Measurements from ENCODE around the gene TRAPPC2L. TPM values are rescaled to one million over a fixed set of nuclear protein-coding genes. Genes with fewer than 3 reads are reported as not detected.

Gene TRAPPC2L
- total RNA-seq, 1 experiment from 2014 or later, result 56.6 TPM

GRCh38 chr16:88878356-88878755, 21.4 kb downstream of the TRAPPC2L start:
- Histone ChIP-seq H3K4me3 (ENCODE audit: insufficient read depth, low read depth, low read length) (no peak overlapping the region), H3K27me3 (ENCODE audit: control insufficient read depth, insufficient read depth, low read length) (no peaks in the 10 kb centered on the region), H3K36me3 (replicated peaks; ENCODE audit: control insufficient read depth, insufficient read depth, low read length) (no peaks in the 10 kb centered on the region)
- DNase-seq, result no peak

DNA sequence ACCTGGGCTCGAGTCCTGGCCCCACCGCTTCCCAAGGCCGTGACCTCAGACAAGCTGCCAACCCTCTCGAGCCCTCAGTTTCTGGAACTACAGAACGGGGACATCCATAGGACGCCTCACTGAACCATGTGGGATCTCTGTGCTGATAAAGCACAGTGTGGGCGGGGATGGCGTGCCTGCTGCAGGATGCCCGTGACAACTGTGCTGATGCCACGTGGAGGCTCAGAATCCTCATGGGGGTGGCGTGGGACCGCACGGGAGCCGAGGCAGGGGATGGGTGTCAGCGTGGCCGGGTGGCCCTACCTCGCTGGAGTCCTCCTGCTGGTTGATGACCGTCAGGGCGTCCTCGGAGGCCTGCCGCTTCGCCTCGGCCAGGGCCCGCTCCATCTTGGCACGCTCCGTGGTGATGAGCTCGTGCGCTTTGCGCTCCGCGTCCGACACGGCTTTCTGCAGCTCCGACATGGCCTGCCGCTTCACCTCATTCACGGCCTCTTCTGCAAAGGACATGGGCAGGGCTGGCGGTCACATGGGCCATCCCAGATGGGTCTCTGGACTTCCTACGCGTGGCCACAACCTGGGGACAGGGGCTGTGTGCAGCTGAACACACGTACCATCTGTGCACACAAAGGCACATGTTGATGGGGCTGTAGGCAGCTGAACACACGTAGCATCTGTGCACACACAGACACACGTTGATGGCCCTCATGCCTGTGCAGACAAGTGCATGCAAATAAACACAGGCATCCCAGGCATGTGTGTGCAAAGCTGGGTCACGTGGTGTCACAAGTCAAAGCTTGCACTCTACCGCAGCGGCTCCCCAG, 22.2 kb downstream of the TRAPPC2L start:
- H3K36me3 ChIP-seq (replicated peaks; ENCODE audit: control insufficient read depth, insufficient read depth, low read length), result no peaks in the 10 kb centered on the region
- no peak overlapping the region for H3K4me3 ChIP-seq (ENCODE audit: insufficient read depth, low read depth, low read length)
- no peaks in the 10 kb centered on the region for H3K27me3 ChIP-seq (ENCODE audit: control insufficient read depth, insufficient read depth, low read length)
- no peak for DNase-seq

DNA sequence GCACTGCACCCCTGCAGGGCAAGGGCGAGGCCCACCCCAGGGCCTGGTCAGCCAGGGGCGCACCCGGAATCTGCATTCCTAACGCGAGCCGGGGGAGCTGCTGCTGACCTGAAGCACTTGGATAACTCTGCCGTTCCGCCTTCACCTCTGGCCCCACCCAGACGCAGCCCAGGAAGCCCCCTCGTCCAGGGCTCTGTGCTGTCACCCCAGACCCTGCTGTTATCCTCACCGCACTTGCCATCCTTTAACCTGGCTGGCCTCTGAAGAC, 22.8 kb downstream of the TRAPPC2L start:
- Histone ChIP-seq H3K36me3 (replicated peaks; ENCODE audit: control insufficient read depth, insufficient read depth, low read length) (no peaks in the 10 kb centered on the region), H3K4me3 (ENCODE audit: insufficient read depth, low read depth, low read length) (no peak overlapping the region), H3K27me3 (ENCODE audit: control insufficient read depth, insufficient read depth, low read length) (no peaks in the 10 kb centered on the region)
- DNase-seq, result no peak

DNA sequence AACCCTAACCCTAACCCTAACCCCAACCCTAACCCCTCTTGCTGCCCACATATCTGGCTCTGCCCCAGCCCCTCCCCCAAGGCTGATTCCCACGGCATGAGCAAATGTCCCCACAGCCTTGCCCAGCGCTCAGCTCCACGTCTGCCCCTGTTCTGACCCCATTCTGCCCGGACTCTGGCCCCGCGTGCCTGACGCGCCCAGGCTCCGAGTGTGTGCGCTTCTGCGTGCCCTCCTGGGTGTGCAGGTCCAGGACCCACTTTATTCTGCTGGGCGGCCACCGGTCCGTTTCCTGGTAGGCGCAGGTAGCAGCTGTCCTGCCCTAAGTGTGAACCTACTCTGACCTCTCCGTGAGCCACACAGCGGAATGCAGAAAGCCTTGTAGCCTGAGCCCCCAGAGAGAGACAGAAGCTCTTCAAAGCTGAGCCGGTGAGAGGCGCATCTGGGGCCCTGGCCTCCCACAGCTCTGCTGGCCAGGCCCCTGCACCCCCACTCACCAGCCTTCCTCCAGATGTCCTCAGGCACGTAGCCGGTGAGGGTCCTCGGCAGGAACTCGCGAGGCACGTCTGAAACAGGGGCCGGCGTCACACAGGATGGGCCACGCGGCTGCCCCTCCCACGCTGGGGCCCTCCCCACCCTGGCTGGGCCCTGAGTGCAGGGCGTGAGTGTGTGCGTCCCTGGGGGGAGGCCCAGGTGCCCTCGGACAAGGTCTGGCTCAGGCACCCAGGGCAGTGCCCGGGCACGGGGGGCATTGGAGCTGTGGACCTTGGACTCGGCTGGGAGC, 23.5 kb downstream of the TRAPPC2L start:
- peak; percentile 67 for DNase-seq
- Histone ChIP-seq H3K36me3 (replicated peaks; ENCODE audit: control insufficient read depth, insufficient read depth, low read length) (no peaks in the 10 kb centered on the region), H3K4me3 (ENCODE audit: insufficient read depth, low read depth, low read length) (no peak overlapping the region), H3K27me3 (ENCODE audit: control insufficient read depth, insufficient read depth, low read length) (no peaks in the 10 kb centered on the region)

GRCh38 chr16:88881007-88881615, 24.2 kb downstream of the TRAPPC2L start:
- Histone ChIP-seq H3K36me3 (replicated peaks; ENCODE audit: control insufficient read depth, insufficient read depth, low read length) (no peaks in the 10 kb centered on the region), H3K27me3 (ENCODE audit: control insufficient read depth, insufficient read depth, low read length) (no peaks in the 10 kb centered on the region), H3K4me3 (ENCODE audit: insufficient read depth, low read depth, low read length) (no peak overlapping the region)
- peak; percentile 84 for DNase-seq

GRCh38 chr16:88881675-88882357, 24.9 kb downstream of the TRAPPC2L start:
- Histone ChIP-seq H3K4me3 (ENCODE audit: insufficient read depth, low read depth, low read length) (no peak overlapping the region), H3K27me3 (ENCODE audit: control insufficient read depth, insufficient read depth, low read length) (no peaks in the 10 kb centered on the region), H3K36me3 (replicated peaks; ENCODE audit: control insufficient read depth, insufficient read depth, low read length) (no peaks in the 10 kb centered on the region)
- peak; percentile 65 for DNase-seq

GRCh38 chr16:88882358-88883030, 25.6 kb downstream of the TRAPPC2L start:
- DNase-seq, result no peak
- Histone ChIP-seq H3K27me3 (ENCODE audit: control insufficient read depth, insufficient read depth, low read length) (no peaks in the 10 kb centered on the region), H3K4me3 (ENCODE audit: insufficient read depth, low read depth, low read length) (no peak overlapping the region), H3K36me3 (replicated peaks; ENCODE audit: control insufficient read depth, insufficient read depth, low read length) (no peaks in the 10 kb centered on the region)

GRCh38 chr16:88883117-88883895, 26.4 kb downstream of the TRAPPC2L start:
- Histone ChIP-seq H3K4me3 (ENCODE audit: insufficient read depth, low read depth, low read length) (no peak overlapping the region), H3K27me3 (ENCODE audit: control insufficient read depth, insufficient read depth, low read length) (no peaks in the 10 kb centered on the region), H3K36me3 (replicated peaks; ENCODE audit: control insufficient read depth, insufficient read depth, low read length) (no peaks in the 10 kb centered on the region)
- no peak for DNase-seq

DNA sequence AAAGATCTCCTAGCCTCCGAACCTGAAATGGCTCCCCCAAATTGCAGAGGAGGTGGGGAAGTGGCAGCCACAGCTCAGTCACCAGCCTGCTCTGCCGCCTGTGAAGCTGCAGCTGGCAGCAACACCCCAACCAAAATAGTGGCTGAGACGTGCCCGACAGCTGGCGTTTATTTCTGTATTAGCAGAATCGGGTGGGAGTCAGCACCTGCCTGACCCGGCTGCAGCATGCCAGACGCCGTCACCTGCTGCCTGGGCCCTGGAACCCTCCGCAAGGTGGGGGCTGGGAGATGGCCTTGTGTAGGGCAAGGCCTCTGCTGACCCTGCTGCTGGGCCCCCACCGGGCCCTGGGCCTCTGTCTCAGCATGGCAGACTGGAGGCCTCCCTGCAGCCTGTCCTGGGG, 27.0 kb downstream of the TRAPPC2L start:
- Histone ChIP-seq H3K36me3 (replicated peaks; ENCODE audit: control insufficient read depth, insufficient read depth, low read length) (no peaks in the 10 kb centered on the region), H3K4me3 (ENCODE audit: insufficient read depth, low read depth, low read length) (no peak overlapping the region), H3K27me3 (ENCODE audit: control insufficient read depth, insufficient read depth, low read length) (no peaks in the 10 kb centered on the region)
- no peak for DNase-seq

DNA sequence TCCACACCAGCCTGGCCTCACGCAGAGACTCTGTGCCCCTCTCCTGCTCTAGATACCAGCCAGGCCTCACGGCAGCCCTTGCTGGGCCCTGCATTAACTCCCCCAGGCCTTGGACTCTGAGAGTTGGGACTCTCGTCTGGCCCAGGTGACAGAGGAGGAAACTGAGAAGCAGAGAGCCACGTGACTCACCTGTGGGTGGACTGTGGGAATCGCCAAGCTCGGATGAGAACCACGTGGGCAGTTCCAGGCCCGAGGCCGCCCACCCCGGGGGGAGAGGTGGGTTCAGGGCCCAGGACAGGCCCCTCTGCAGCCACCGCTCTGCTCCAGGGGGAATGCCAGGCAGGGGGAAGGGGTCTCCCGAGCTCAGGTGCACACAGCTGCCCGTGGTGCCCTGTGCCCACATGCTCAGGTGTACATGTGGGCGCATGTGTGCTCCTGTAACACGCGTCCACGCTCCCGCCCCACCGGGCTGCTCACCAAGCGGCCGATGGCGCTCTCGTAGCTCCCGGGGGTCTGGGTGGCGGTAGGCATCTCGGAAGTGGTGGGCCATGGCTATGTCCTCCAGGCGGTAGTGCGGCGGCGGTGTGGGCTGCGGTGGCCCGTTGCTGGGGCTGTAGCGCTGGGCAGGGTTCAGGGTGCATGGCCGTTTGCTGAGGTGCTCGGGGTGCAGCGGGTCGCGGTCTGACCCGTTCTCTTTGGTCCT, 27.8 kb downstream of the TRAPPC2L start:
- no peak for DNase-seq
- Histone ChIP-seq H3K36me3 (replicated peaks; ENCODE audit: control insufficient read depth, insufficient read depth, low read length) (no peaks in the 10 kb centered on the region), H3K27me3 (ENCODE audit: control insufficient read depth, insufficient read depth, low read length) (no peaks in the 10 kb centered on the region), H3K4me3 (ENCODE audit: insufficient read depth, low read depth, low read length) (no peak overlapping the region)

DNA sequence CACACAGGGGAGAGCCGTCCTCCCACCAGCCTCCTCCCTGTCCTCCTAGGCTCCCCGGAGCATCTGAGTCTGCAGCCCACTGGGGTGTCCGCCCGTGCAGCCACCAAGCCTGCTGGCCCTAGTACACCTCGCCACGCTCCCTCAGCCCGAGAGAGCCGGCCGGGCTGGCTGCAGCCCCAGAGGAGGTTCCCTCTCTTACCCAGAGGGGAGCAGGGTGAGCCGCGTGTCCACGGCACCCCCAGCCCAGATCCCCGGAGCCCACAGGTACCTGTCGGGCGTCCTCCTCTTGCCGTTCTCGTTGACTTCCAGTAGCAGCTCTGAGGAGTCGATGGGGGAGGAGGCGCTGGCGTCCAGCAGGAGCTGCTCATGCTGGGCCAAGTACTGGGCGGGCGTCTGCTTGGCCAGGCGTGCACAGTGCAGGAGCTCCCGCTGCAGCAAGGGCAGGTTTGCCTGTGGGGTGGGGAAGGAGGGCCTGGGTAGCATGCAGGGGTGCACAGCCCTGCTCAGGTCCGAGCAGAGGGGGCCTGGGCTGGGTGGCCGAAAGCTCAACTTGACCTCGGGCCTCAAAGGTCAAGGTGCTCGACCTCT, 28.9 kb downstream of the TRAPPC2L start:
- no peaks in the 10 kb centered on the region for H3K27me3 ChIP-seq (ENCODE audit: control insufficient read depth, insufficient read depth, low read length)
- DNase-seq, result no peak

DNA sequence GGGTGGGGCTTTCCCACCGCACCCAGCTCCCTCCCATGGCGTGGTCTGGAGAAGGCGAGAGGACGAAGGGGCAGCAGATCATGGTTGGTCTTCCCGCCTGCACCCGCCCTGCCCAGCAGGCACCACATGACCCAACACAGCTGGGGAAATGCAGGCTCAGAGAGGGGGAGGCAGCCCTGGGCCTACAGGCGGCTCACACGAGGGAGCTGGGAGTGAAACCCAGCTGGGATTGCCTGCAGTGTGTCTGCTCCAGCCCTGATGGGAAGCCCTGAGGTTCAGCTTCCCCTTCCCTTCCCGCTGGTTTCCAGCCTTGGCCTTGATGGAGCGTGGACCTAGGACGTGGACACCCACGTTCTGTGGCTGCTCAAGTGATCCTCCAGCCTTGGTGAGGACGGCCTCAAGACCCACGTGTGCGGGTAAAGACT, 29.5 kb downstream of the TRAPPC2L start:
- DNase-seq, result no peak
- H3K36me3 ChIP-seq (replicated peaks; ENCODE audit: control insufficient read depth, insufficient read depth, low read length), result no peaks in the 10 kb centered on the region
- no peak overlapping the region for H3K4me3 ChIP-seq (ENCODE audit: insufficient read depth, low read depth, low read length)
- no peaks in the 10 kb centered on the region for H3K27me3 ChIP-seq (ENCODE audit: control insufficient read depth, insufficient read depth, low read length)

More for the DNA sequence above, 28.9 kb downstream of the TRAPPC2L start:
- H3K4me3 ChIP-seq (ENCODE audit: insufficient read depth, low read depth, low read length), result no peak overlapping the region
- no peaks in the 10 kb centered on the region for H3K36me3 ChIP-seq (replicated peaks; ENCODE audit: control insufficient read depth, insufficient read depth, low read length)

All from H7 (cell line).